HG03342 (cell line): ENCODE results near the gene CEACAM21.

Experiments
- ATAC-seq: cut with Tn5 transposase; IDR thresholded peaks from one replicate; pipeline ENCODE4 v1.9.1; 2021; ENCODE audit warnings: mild to moderate bottlenecking, moderate library complexity; ENCODE audit not compliant: unreplicated experiment

The CEACAM21 gene

GRCh38 chr19:41575998-41576397 is at the start of gene CEACAM21:
Gene CEACAM21 (plus strand): TSS chr19:41576166. CDS start chr19:41576275, 109 bp downstream.
- ATAC-seq, result peak; percentile 63

- no peak for ATAC-seq
These were observed 48.9 kb upstream of the CEACAM21 start for GRCh38 chr19:41527089-41527488.

- ATAC-seq, result no peak
These were observed 47.9 kb upstream of the CEACAM21 start for GRCh38 chr19:41528106-41528505.

- ATAC-seq, result no peak
These were observed 46.3 kb upstream of the CEACAM21 start for GRCh38 chr19:41529484-41530183.

GRCh38 chr19:41530184-41530534 is 45.8 kb upstream of the CEACAM21 start:
- no peak for ATAC-seq

GRCh38 chr19:41530761-41531301 is 45.1 kb upstream of the CEACAM21 start:
- no peak for ATAC-seq

GRCh38 chr19:41531438-41532311 is 44.3 kb upstream of the CEACAM21 start:
- peak; percentile 41 for ATAC-seq

- no peak for ATAC-seq
These were observed 43.4 kb upstream of the CEACAM21 start for GRCh38 chr19:41532526-41532925.

GRCh38 chr19:41533671-41534215 is 42.2 kb upstream of the CEACAM21 start:
- ATAC-seq, result no peak

GRCh38 chr19:41535029-41535622 is 40.8 kb upstream of the CEACAM21 start:
- peak; percentile 60 for ATAC-seq

GRCh38 chr19:41537789-41538188 is 38.2 kb upstream of the CEACAM21 start:
- ATAC-seq, result no peak

- ATAC-seq, result no peak
These were observed 35.8 kb upstream of the CEACAM21 start for GRCh38 chr19:41540041-41540695.

GRCh38 chr19:41541990-41542584 is 33.9 kb upstream of the CEACAM21 start:
- ATAC-seq, result no peak

GRCh38 chr19:41542622-41543021 is 33.3 kb upstream of the CEACAM21 start:
- no peak for ATAC-seq

GRCh38 chr19:41543582-41543981 is 32.4 kb upstream of the CEACAM21 start:
- no peak for ATAC-seq

- no peak for ATAC-seq
These were observed 30.4 kb upstream of the CEACAM21 start for GRCh38 chr19:41545547-41545946.

GRCh38 chr19:41546386-41546789 is 29.6 kb upstream of the CEACAM21 start:
- ATAC-seq, result no peak

GRCh38 chr19:41546961-41547360 is 29.0 kb upstream of the CEACAM21 start:
- no peak for ATAC-seq

GRCh38 chr19:41547569-41547968 is 28.4 kb upstream of the CEACAM21 start:
- ATAC-seq, result no peak

GRCh38 chr19:41548047-41548446 is 27.9 kb upstream of the CEACAM21 start:
- ATAC-seq, result no peak
